Upper lobe of right lung (tissue), 1 donor: ENCODE results near the gene EXOC2. TPM values are rescaled to one million over a fixed set of nuclear protein-coding genes. Genes with fewer than 3 reads are reported as not detected.

Source experiments
- ATAC-seq: fragments of 200-7000 bp; cut with Tn5 transposase; one replicate; pipeline ENCODE4 v1.9.1; 2020; ENCODE audit warnings: mild to moderate bottlenecking, moderate library complexity
- DNase-seq: peaks from one replicate; pipeline ENCODE4 v3.0.0-alpha.2; 2020
- H3K27ac ChIP-seq: fragments of 200-600 bp; one replicate; pipeline ENCODE4 v1.8.0; 2022
- H3K27me3 ChIP-seq: fragments of 200-600 bp; one replicate; pipeline ENCODE4 v1.8.0; 2022; ENCODE audit warnings: mild to moderate bottlenecking
- H3K36me3 ChIP-seq: fragments of 200-600 bp; one replicate; pipeline ENCODE4 v1.8.0; 2022
- H3K4me1 ChIP-seq: fragments of 200-600 bp; one replicate; pipeline ENCODE4 v1.8.0; 2022
- H3K4me3 ChIP-seq: fragments of 200-600 bp; one replicate; pipeline ENCODE4 v1.8.0; 2022; ENCODE audit warnings: mild to moderate bottlenecking
- H3K9me3 ChIP-seq: fragments of 200-600 bp; one replicate; pipeline ENCODE4 v1.8.0; 2022
- CTCF ChIP-seq: fragments of 200-600 bp; IDR thresholded peaks from one replicate; pipeline ENCODE4 v1.8.0; 2022; ENCODE audit warnings: antibody characterized with exemption
- intact Hi-C: fragments of 100-400 bp; cut with DNase I; formaldehyde crosslinking; loops from one replicate; pipeline ENCODE4 v1.11.0; 2022
- total RNA-seq: library from RNA; stranded (reverse); fragmentation: NEBNext Ultra II Directional; extraction: Animal tissue kit (Norgen Biotek cat#: 25700); gene quantifications from one replicate; pipeline ENCODE4 v1.2.1, GENCODE V29; 2021
- donor health status: DM: no; HTN: yes; CAD: no; lungs with severe emphysema.

The EXOC2 gene
- total RNA-seq, 1 donor from 2014 or later: 31.2 TPM

GRCh38 chr6:498795-499231, 194.1 kb downstream of the EXOC2 start:
- DNase-seq: no peak
- intact Hi-C loops: no loop called here
- H3K27ac ChIP-seq: no peak overlapping the region

DNA sequence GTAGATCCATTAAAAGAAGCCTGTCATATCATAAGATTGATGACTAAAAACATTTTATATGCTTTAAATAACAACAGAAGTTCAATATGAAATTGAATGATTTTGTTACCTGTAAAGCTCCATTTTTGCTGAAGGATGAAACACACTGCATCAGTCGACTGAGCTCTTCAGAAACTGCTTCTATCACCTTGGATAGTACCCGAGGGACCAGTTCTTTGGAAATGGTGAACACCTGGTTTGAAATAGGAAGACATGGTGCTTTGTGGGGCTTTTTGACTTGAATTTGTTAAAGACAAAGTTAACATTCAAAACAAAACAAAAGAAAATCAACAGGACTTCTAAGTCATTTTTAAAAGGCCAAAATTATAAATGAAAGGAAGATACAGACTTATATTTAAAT, 195.7 kb downstream of the EXOC2 start:
- H3K36me3 ChIP-seq: peaks cover 19% of the 10 kb centered on the region
- no peak for ATAC-seq
- TF ChIP-seq CTCF: no peak
- no peak for DNase-seq
- H3K9me3 ChIP-seq: no peaks in the 10 kb centered on the region
- no peaks in the 10 kb centered on the region for H3K27me3 ChIP-seq
- H3K27ac ChIP-seq: no peak overlapping the region
- intact Hi-C loops: no loop called here
- H3K4me1 ChIP-seq: no peaks in the 10 kb centered on the region
- no peak overlapping the region for H3K4me3 ChIP-seq

More at GRCh38 chr6:498795-499231, 194.1 kb downstream of the EXOC2 start:
- Histone ChIP-seq H3K27me3 (no peaks in the 10 kb centered on the region), H3K4me1 (no peaks in the 10 kb centered on the region), H3K36me3 (peaks cover 20% of the 10 kb centered on the region), H3K9me3 (no peaks in the 10 kb centered on the region), H3K4me3 (no peak overlapping the region)
- TF ChIP-seq CTCF: no peak
- ATAC-seq: no peak

GRCh38 chr6:496649-497048, 196.3 kb downstream of the EXOC2 start:
- Histone ChIP-seq H3K4me1 (no peaks in the 10 kb centered on the region), H3K4me3 (no peak overlapping the region), H3K36me3 (peaks cover 19% of the 10 kb centered on the region), H3K9me3 (no peaks in the 10 kb centered on the region), H3K27me3 (no peaks in the 10 kb centered on the region), H3K27ac (no peak overlapping the region)
- intact Hi-C loops: no loop called here
- no peak for ATAC-seq
- TF ChIP-seq CTCF: no peak
- no peak for DNase-seq

- no peak for DNase-seq
- Histone ChIP-seq H3K27ac (no peak overlapping the region), H3K36me3 (peaks cover 21% of the 10 kb centered on the region), H3K4me3 (no peak overlapping the region), H3K4me1 (no peaks in the 10 kb centered on the region), H3K27me3 (no peaks in the 10 kb centered on the region), H3K9me3 (no peaks in the 10 kb centered on the region)
- no peak for TF ChIP-seq CTCF
- intact Hi-C loops: no loop called here
- no peak for ATAC-seq
Measured at GRCh38 chr6:494394-494793, 198.5 kb downstream of the EXOC2 start.

- Histone ChIP-seq H3K36me3 (peaks cover 26% of the 10 kb centered on the region), H3K4me3 (no peak overlapping the region), H3K27ac (no peak overlapping the region), H3K4me1 (no peaks in the 10 kb centered on the region), H3K9me3 (no peaks in the 10 kb centered on the region), H3K27me3 (no peaks in the 10 kb centered on the region)
- TF ChIP-seq CTCF: no peak
- intact Hi-C loops: no loop called here
- no peak for ATAC-seq
- no peak for DNase-seq
Measured at GRCh38 chr6:493840-494239, 199.1 kb downstream of the EXOC2 start.

GRCh38 chr6:492816-493414, 200.0 kb downstream of the EXOC2 start:
- intact Hi-C loops: no loop called here
- Histone ChIP-seq H3K4me1 (no peaks in the 10 kb centered on the region), H3K9me3 (no peaks in the 10 kb centered on the region), H3K27ac (no peak overlapping the region), H3K4me3 (no peak overlapping the region), H3K36me3 (peaks cover 33% of the 10 kb centered on the region), H3K27me3 (no peaks in the 10 kb centered on the region)
- DNase-seq (no peak), ATAC-seq (no peak)
- no peak for TF ChIP-seq CTCF
